Neural progenitor cell (in vitro differentiated cells): ENCODE data around the gene ABCD2. TPM values are rescaled to one million over a fixed set of nuclear protein-coding genes. Genes with fewer than 3 reads are reported as not detected.
A peak's percentile ranks its signal among the peaks of the same experiment; 100 is the strongest.
"Not testable (repeated sequence)": the region's sequence is repeated elsewhere in the genome, so short reads cannot be mapped to it uniquely, and the experiment has no call there.

Experiments
- DNase-seq: peaks from one replicate; pipeline ENCODE4 v3.0.0-alpha.2; 2016; ENCODE audit warnings: low spot score
- H2AFZ ChIP-seq: fragments of 200-600 bp; sonication (generic); replicated peaks from 2 replicates; pipeline ENCODE4 v1.6.1; 2016; ENCODE audit warnings: antibody characterized with exemption
- H3F3A ChIP-seq: fragments of 200-600 bp; sonication (generic); 2 replicates; pipeline ENCODE4 v1.6.1; 2016; ENCODE audit warnings: antibody characterized with exemption, low read depth
- H3K27ac ChIP-seq: fragments of 200-600 bp; sonication (generic); 2 replicates; pipeline ENCODE4 v1.5.1; 2016; ENCODE audit warnings: mild to moderate bottlenecking
- H3K27me3 ChIP-seq: fragments of 200-600 bp; sonication (generic); 2 replicates; pipeline ENCODE4 v1.6.1; 2016; ENCODE audit warnings: mild to moderate bottlenecking, moderate library complexity
- H3K36me3 ChIP-seq: fragments of 200-600 bp; sonication (generic); 2 replicates; pipeline ENCODE4 v1.5.1; 2016
- H3K4me1 ChIP-seq: fragments of 200-600 bp; sonication (generic); 2 replicates; pipeline ENCODE4 v1.6.1; 2016; ENCODE audit warnings: mixed run types
- H3K4me2 ChIP-seq: fragments of 200-600 bp; sonication (generic); 2 replicates; pipeline ENCODE4 v1.6.1; 2016
- H3K4me3 ChIP-seq: fragments of 200-600 bp; sonication (generic); 2 replicates; pipeline ENCODE4 v1.5.1; 2016
- H3K79me2 ChIP-seq: fragments of 200-600 bp; sonication (generic); 2 replicates; pipeline ENCODE4 v1.6.1; 2016; ENCODE audit warnings: low read depth
- H3K9ac ChIP-seq: fragments of 200-600 bp; sonication (generic); 2 replicates; pipeline ENCODE4 v1.6.1; 2016
- H3K9me3 ChIP-seq: fragments of 200-600 bp; sonication (generic); 2 replicates; pipeline ENCODE4 v1.5.1; 2016; ENCODE audit warnings: low read depth
- H4K20me1 ChIP-seq: fragments of 200-600 bp; sonication (generic); 2 replicates; pipeline ENCODE4 v1.6.1; 2016; ENCODE audit warnings: low read depth
- H3K27ac Mint-ChIP-seq: 3 replicates; pipeline ENCODE4 v1.8.0; 2021; ENCODE audit warnings: mixed read lengths
- H3K27me3 Mint-ChIP-seq: 2 replicates; pipeline ENCODE4 v1.8.0; 2022; ENCODE audit warnings: low read depth, mild to moderate bottlenecking, inconsistent platforms, moderate library complexity, mixed read lengths; ENCODE audit not compliant: insufficient read depth
- H3K36me3 Mint-ChIP-seq: 3 replicates; pipeline ENCODE4 v1.8.0; 2021; ENCODE audit warnings: mixed read lengths
- H3K4me1 Mint-ChIP-seq: 3 replicates; pipeline ENCODE4 v1.8.0; 2021; ENCODE audit warnings: mixed read lengths
- H3K4me3 Mint-ChIP-seq: 3 replicates; pipeline ENCODE4 v1.8.0; 2021; ENCODE audit warnings: mild to moderate bottlenecking, moderate library complexity, mixed read lengths
- H3K9me3 Mint-ChIP-seq: 3 replicates; pipeline ENCODE4 v1.8.0; 2020; ENCODE audit warnings: mixed read lengths
- EZH2 ChIP-seq: fragments of 200-600 bp; sonication (generic); IDR thresholded peaks from 2 replicates; pipeline ENCODE4 v1.6.1; 2017; ENCODE audit warnings: antibody characterized with exemption, mild to moderate bottlenecking, moderate library complexity
- EZH2phosphoT487 ChIP-seq: fragments of 200-600 bp; sonication (generic); IDR thresholded peaks from 2 replicates; pipeline ENCODE4 v1.6.1; 2017; ENCODE audit warnings: antibody characterized with exemption
- total RNA-seq: library from RNA; depleted of rRNA; stranded (reverse); fragments of >200 nt; gene quantifications from 2 replicates; pipeline ENCODE4 v1.2.3, GENCODE V29; 2015; ENCODE audit warnings: low replicate concordance
- TF ChIP-seq, protein P1 (sequence below): fragments of 200-600 bp; sonication (generic); IDR thresholded peaks from 2 replicates; pipeline ENCODE4 v1.5.1; 2017; ENCODE audit warnings: antibody characterized with exemption, mild to moderate bottlenecking

ABCD2 gene
- total RNA-seq, 1 donor from 2014 or later = 0.04 TPM

DNA sequence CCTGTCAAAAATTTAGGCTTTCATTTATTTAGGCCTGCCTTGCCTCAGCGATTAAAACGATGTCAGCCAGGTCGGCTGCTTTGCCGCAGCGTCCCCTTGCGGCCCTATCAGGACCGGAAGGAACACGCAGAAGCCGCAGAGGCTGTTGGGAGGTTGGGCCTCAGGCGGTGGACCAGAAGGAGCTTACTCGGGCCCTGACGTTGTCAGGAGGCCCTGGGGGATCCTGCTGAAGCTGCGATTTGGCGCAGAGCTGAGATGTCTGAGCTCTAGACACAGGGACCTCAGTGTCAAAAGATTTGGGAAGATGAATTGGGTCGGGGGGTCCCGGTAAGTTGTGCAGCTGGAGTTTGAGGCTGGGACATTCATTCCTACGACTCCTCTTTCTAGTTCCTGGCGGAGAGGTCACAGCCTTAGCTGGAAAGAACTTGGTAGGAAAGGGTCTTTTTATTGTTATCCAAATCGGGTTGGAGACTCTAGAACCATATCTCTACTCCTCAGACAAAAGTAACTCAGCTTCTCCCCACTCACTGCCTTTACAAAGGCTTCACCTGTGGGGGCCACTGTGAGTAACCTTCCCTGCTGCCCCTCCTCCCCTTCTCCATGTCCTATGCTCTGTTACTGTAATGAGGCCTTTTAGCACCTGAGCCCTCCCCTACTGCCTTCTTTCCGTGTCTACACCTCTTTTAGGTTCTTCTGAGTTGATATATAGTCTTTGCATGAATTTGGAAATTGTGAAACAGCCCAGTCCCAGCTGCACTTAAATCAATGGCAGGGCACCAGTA lies 6.6 kb upstream of the ABCD2 start:
- Mint-ChIP-seq H3K27me3 (no peaks in the 10 kb centered on the region), H3K9me3 (no peaks in the 10 kb centered on the region), H3K27ac (peak overlapping the region; percentile 20), H3K4me3 (no peak overlapping the region), H3K36me3 (no peaks in the 10 kb centered on the region), H3K4me1 (peaks cover 2% of the 10 kb centered on the region)
- Histone ChIP-seq H3K4me2 (no peak overlapping the region), H3K79me2 (no peaks in the 10 kb centered on the region), H4K20me1 (no peaks in the 10 kb centered on the region), H3K27ac (no peak overlapping the region), H3K4me3 (no peak overlapping the region), H3K9me3 (no peaks in the 10 kb centered on the region), H3K4me1 (no peaks in the 10 kb centered on the region), H3K27me3 (no peaks in the 10 kb centered on the region), H3K9ac (no peak overlapping the region), H3F3A (no peaks in the 10 kb centered on the region), H2AFZ (peak overlapping the region; percentile 48), H3K36me3 (no peaks in the 10 kb centered on the region)
- TF ChIP-seq, protein P1, sequence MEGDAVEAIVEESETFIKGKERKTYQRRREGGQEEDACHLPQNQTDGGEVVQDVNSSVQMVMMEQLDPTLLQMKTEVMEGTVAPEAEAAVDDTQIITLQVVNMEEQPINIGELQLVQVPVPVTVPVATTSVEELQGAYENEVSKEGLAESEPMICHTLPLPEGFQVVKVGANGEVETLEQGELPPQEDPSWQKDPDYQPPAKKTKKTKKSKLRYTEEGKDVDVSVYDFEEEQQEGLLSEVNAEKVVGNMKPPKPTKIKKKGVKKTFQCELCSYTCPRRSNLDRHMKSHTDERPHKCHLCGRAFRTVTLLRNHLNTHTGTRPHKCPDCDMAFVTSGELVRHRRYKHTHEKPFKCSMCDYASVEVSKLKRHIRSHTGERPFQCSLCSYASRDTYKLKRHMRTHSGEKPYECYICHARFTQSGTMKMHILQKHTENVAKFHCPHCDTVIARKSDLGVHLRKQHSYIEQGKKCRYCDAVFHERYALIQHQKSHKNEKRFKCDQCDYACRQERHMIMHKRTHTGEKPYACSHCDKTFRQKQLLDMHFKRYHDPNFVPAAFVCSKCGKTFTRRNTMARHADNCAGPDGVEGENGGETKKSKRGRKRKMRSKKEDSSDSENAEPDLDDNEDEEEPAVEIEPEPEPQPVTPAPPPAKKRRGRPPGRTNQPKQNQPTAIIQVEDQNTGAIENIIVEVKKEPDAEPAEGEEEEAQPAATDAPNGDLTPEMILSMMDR = no peak
- TF ChIP-seq EZH2phosphoT487 (no peak), EZH2 (no peak)
- DNase-seq = peak; percentile 9

DNA sequence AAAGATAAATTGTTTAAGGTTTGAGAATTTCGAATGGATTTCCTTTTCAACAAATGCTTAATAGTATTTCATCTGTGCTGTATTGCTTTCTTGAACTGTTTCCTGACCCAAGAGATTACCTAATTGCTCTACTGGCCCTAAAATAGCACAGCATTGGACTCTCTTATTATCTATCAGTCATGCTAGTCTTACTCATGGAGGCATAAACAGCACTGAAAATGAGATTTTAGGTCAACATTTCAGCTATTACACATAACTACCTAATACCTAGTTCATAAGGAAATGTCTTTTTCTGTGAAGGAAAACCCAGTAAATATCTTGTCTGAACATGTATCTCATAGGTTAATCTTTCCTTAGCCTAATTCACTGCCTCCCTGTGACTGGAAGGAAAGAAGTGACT lies 4.3 kb upstream of the ABCD2 start:
- no peak for DNase-seq
- H3K9me3 ChIP-seq = no peaks in the 10 kb centered on the region
- TF ChIP-seq EZH2phosphoT487 = no peak
- TF ChIP-seq, protein P1 = no peak
- TF ChIP-seq EZH2 = no peak
- H3K4me2 ChIP-seq = no peak overlapping the region
- H2AFZ ChIP-seq = no peak overlapping the region
- Mint-ChIP-seq H3K27me3 (no peaks in the 10 kb centered on the region), H3K27ac (no peak overlapping the region), H3K36me3 (no peaks in the 10 kb centered on the region), H3K4me3 (no peak overlapping the region), H3K4me1 (peaks cover 8% of the 10 kb centered on the region), H3K9me3 (no peaks in the 10 kb centered on the region)
- H4K20me1 ChIP-seq = no peaks in the 10 kb centered on the region
- H3K36me3 ChIP-seq = no peaks in the 10 kb centered on the region
- no peak overlapping the region for H3K9ac ChIP-seq
- peaks cover 12% of the 10 kb centered on the region for H3F3A ChIP-seq
- H3K79me2 ChIP-seq = no peaks in the 10 kb centered on the region
- H3K4me3 ChIP-seq = no peak overlapping the region
- no peak overlapping the region for H3K27ac ChIP-seq
- H3K27me3 ChIP-seq = peaks cover 5% of the 10 kb centered on the region
- no peaks in the 10 kb centered on the region for H3K4me1 ChIP-seq

DNA sequence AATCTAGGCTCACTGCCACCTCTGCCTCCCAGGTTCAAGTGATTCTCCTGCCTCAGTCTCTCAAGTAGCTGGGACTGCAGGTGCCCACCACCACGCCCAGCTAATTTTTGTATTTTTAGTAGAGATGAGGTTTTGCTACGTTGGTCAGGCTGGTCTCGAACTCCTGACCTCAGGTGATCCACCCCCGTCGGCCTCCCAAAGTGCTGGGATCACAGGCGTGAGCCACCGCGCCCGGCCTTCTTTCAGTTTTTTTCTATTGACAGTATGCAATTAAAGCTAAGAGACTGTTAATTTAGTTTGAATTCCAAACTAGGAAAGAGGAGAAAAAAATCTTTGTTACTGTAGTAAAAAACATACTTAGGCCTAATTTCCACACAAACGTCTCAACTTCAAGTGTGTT lies 3.6 kb upstream of the ABCD2 start:
- not testable (repeated sequence) for H3K4me3 Mint-ChIP-seq, H3K9me3 ChIP-seq, H3K79me2 ChIP-seq, H3K4me1 Mint-ChIP-seq, H3K4me2 ChIP-seq, H3K27ac Mint-ChIP-seq, H3K36me3 ChIP-seq, H3K9me3 Mint-ChIP-seq, H3K4me1 ChIP-seq, H4K20me1 ChIP-seq, H3K27me3 Mint-ChIP-seq, H3K9ac ChIP-seq, H3K36me3 Mint-ChIP-seq, H3K27ac ChIP-seq, H3K4me3 ChIP-seq, H2AFZ ChIP-seq, DNase-seq
- peaks cover 12% of the 10 kb centered on the region for H3F3A ChIP-seq
- peaks cover 13% of the 10 kb centered on the region for H3K27me3 ChIP-seq

DNA sequence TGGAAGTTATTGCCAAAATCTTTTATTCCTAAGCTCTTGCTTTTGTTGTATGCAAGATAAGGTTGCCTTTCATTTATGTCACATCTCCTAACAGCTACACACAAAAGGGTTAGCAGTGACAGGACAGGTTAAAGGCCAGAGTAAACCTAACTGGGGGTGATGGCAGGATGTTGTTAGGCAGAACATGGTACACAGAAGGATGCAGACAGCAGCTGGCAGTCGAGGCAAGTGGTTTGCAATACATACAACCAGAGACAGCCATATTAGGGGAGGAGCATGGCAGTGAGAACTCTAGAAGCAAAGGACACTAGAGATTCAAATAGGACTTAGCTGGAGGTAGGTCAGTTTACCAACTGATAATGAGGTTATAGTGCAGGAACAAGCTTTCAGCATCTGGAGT lies 2.7 kb upstream of the ABCD2 start:
- no peaks in the 10 kb centered on the region for H3K36me3 ChIP-seq
- no peaks in the 10 kb centered on the region for H3K9me3 Mint-ChIP-seq
- H3K4me3 Mint-ChIP-seq = no peak overlapping the region
- no peaks in the 10 kb centered on the region for H3K79me2 ChIP-seq
- H3K4me1 ChIP-seq = no peaks in the 10 kb centered on the region
- no peak overlapping the region for H3K4me2 ChIP-seq
- no peak overlapping the region for H3K9ac ChIP-seq
- H3K4me3 ChIP-seq = no peak overlapping the region
- H3K27ac Mint-ChIP-seq = no peak overlapping the region
- H3K27me3 ChIP-seq = peaks cover 15% of the 10 kb centered on the region
- no peak for DNase-seq
- H2AFZ ChIP-seq = no peak overlapping the region
- no peaks in the 10 kb centered on the region for H3K36me3 Mint-ChIP-seq
- no peak overlapping the region for H3K27ac ChIP-seq
- H4K20me1 ChIP-seq = no peaks in the 10 kb centered on the region
- peaks cover 10% of the 10 kb centered on the region for H3K4me1 Mint-ChIP-seq
- H3K9me3 ChIP-seq = no peaks in the 10 kb centered on the region
- no peaks in the 10 kb centered on the region for H3K27me3 Mint-ChIP-seq
- H3F3A ChIP-seq = peaks cover 12% of the 10 kb centered on the region
- TF ChIP-seq EZH2phosphoT487 (no peak), EZH2 (no peak)
- TF ChIP-seq, protein P1 = no peak
